K562 (cell line): ENCODE results near the gene MAP3K14. TPM values are rescaled to one million over a fixed set of nuclear protein-coding genes. Genes with fewer than 3 reads are reported as not detected.

ENCODE experiments used
- ARID2 ChIP-seq: fragments of 450-650 bp; IDR thresholded peaks from 2 replicates; pipeline ENCODE4 v1.6.1; 2017; ENCODE audit warnings: antibody characterized with exemption, mild to moderate bottlenecking
- ARNT ChIP-seq, 2 experiments: fragments of 450-650 bp; IDR thresholded peaks; 2 replicates each; pipeline ENCODE4 v1.6.1; 2016; ENCODE audit warnings: mild to moderate bottlenecking in 1 of 2
- ATF7 ChIP-seq: fragments of 450-650 bp; IDR thresholded peaks from 2 replicates; pipeline ENCODE4 v1.7.1; 2014; ENCODE audit warnings: mild to moderate bottlenecking, moderate library complexity
- CTCF ChIP-seq, 3 experiments: IDR thresholded peaks in 2 of 3; conservative IDR thresholded peaks in 1 of 3; 2 replicates each; pipeline ENCODE4 v1.5.1; 2011 to 2012; ENCODE audit warnings: low read length in 3 of 3, mild to moderate bottlenecking in 3 of 3, control low read depth in 2 of 3, improper control_type of control experiment in 1 of 3, inconsistent platforms in 1 of 3, low read depth in 1 of 3, mixed read lengths in 1 of 3, moderate library complexity in 1 of 3; ENCODE audit not compliant: insufficient read depth in 2 of 3
- ELK3 ChIP-seq: fragments of 450-650 bp; formaldehyde crosslinking; IDR thresholded peaks from 2 replicates; pipeline ENCODE4 v1.4.0; 2020; ENCODE audit warnings: mild to moderate bottlenecking
- KDM1A ChIP-seq, 2 experiments: fragments of 450-650 bp; IDR thresholded peaks; 2 replicates each; pipeline ENCODE4 v1.6.1; 2016; ENCODE audit warnings: mild to moderate bottlenecking in 2 of 2
- MYNN ChIP-seq, 2 experiments: sonication (generic); formaldehyde crosslinking in 1 of 2; IDR thresholded peaks; 2 replicates each; pipeline versions ENCODE4 v1.5.0 to v1.6.1; 2016 to 2020; ENCODE audit warnings: antibody characterized with exemption in 1 of 2, missing genetic modification reagents in 1 of 2
- SMAD4 ChIP-seq: fragments of 250-450 bp; sonication (Bioruptor Pico); conservative IDR thresholded peaks from 2 replicates; pipeline ENCODE4 v1.8.0; 2021; ENCODE audit warnings: inconsistent platforms, mild to moderate bottlenecking, moderate library complexity
- ZBTB33 ChIP-seq: sonication (generic); formaldehyde crosslinking; IDR thresholded peaks from 2 replicates; pipeline ENCODE4 v1.8.1; 2023; ENCODE audit warnings: mild to moderate bottlenecking, missing genetic modification reagents
- ZFX ChIP-seq: sonication (generic); formaldehyde crosslinking; IDR thresholded peaks from 2 replicates; pipeline ENCODE4 v1.8.0; 2022; ENCODE audit warnings: mild to moderate bottlenecking, missing genetic modification reagents, moderate library complexity
- ZNF263 ChIP-seq: sonication (generic); formaldehyde crosslinking; IDR thresholded peaks from 2 replicates; pipeline ENCODE4 v1.8.0; 2022; ENCODE audit warnings: mild to moderate bottlenecking, missing genetic modification reagents, borderline replicate concordance
- polyA plus RNA-seq, 8 experiments: library from polyadenylated mRNA; depleted of rRNA in 4 of 8; stranded (reverse) in 5 of 8; unstranded in 3 of 8; fragments of >200 nt; fragmentation: Nextera tagmentation in 2 of 8; fragmentation: Illumina TruSeq in 1 of 8; extraction: Ambion mirVana in 2 of 8; extraction: Trizol in 1 of 8; gene quantifications; 2 replicates each; pipeline versions ENCODE4 v1.2.1 to v1.2.3, GENCODE V29; 2011 to 2014; ENCODE audit warnings: inconsistent platforms in 1 of 8, missing spikeins in 1 of 8
- total RNA-seq, 7 experiments: library from RNA; depleted of rRNA in 6 of 7; stranded (reverse); fragments of >200 nt in 6 of 7; fragmentation: Illumina TruSeq in 2 of 7; extraction: Trizol in 2 of 7; gene quantifications; 2 replicates each; pipeline versions ENCODE4 v1.2.1 to v1.2.3, GENCODE V29; 2011 to 2021; ENCODE audit warnings: low replicate concordance in 1 of 7
- TF ChIP-seq, protein P1 (sequence below), 2 experiments: fragments of 450-650 bp; IDR thresholded peaks; 2 replicates each; pipeline ENCODE4 v1.6.1; 2018; ENCODE audit warnings: mild to moderate bottlenecking in 2 of 2, low read depth in 1 of 2; ENCODE audit not compliant: partially characterized antibody in 2 of 2

MAP3K14 gene
- total and polyA plus RNA-seq, 9 of the 15 experiments (the other 6 are each of a cell fraction or from before 2014, with no cell fraction given), result 0.45 to 8.7 (median 3.2) TPM

GRCh38 chr17:45218895-45219661 is 97.7 kb downstream of the MAP3K14 start (continued):
- TF ChIP-seq ATF7, result peak; percentile 15; the same call in 1 of the 2 replicates
- TF ChIP-seq ZFX (CRISPR knock-in tag), result no peak
- peak; percentile 62; the same call in 1 of the 2 replicates for TF ChIP-seq ZNF263
- 0 out of 2 replicates have a peak, but pooled peaks have one; percentile 25 for TF ChIP-seq MYNN (IDR thresholded peaks at IDR 0.05)
- TF ChIP-seq MYNN (CRISPR knock-in tag; IDR thresholded peaks at IDR 0.05), result no peak
- peak in 1 of 2 experiments; percentile 19; a peak in 1 of 4 replicates for TF ChIP-seq KDM1A (IDR thresholded peaks at IDR 0.05)
- TF ChIP-seq, protein P1, sequence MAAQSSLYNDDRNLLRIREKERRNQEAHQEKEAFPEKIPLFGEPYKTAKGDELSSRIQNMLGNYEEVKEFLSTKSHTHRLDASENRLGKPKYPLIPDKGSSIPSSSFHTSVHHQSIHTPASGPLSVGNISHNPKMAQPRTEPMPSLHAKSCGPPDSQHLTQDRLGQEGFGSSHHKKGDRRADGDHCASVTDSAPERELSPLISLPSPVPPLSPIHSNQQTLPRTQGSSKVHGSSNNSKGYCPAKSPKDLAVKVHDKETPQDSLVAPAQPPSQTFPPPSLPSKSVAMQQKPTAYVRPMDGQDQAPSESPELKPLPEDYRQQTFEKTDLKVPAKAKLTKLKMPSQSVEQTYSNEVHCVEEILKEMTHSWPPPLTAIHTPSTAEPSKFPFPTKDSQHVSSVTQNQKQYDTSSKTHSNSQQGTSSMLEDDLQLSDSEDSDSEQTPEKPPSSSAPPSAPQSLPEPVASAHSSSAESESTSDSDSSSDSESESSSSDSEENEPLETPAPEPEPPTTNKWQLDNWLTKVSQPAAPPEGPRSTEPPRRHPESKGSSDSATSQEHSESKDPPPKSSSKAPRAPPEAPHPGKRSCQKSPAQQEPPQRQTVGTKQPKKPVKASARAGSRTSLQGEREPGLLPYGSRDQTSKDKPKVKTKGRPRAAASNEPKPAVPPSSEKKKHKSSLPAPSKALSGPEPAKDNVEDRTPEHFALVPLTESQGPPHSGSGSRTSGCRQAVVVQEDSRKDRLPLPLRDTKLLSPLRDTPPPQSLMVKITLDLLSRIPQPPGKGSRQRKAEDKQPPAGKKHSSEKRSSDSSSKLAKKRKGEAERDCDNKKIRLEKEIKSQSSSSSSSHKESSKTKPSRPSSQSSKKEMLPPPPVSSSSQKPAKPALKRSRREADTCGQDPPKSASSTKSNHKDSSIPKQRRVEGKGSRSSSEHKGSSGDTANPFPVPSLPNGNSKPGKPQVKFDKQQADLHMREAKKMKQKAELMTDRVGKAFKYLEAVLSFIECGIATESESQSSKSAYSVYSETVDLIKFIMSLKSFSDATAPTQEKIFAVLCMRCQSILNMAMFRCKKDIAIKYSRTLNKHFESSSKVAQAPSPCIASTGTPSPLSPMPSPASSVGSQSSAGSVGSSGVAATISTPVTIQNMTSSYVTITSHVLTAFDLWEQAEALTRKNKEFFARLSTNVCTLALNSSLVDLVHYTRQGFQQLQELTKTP (IDR thresholded peaks at IDR 0.05; ENCODE audit: low read depth in 1 of 2, partially characterized antibody in 2 of 2), result no peak
- TF ChIP-seq CTCF (IDR thresholded peaks at IDR 0.05 in 2 of 3, conservative IDR thresholded peaks at IDR 0.05 in 1 of 3; ENCODE audit: insufficient read depth in 2 of 3, low read depth in 1 of 3, low read length in 3 of 3), result peak; percentile 92 to 96 (median 96)
- TF ChIP-seq ZBTB33 (CRISPR knock-in tag), result no peak
- TF ChIP-seq ELK3 (CRISPR knock-in tag), result no peak
- no peak for TF ChIP-seq SMAD4 (CRISPR knock-in tag)
- 0 out of 4 replicates have a peak, but pooled peaks of 1 of the 2 experiments have one; percentile 45 for TF ChIP-seq ARNT (IDR thresholded peaks at IDR 0.05)
- peak; percentile 78 for TF ChIP-seq ARID2
